ENCODE results near the gene UBE2Z. TPM values are rescaled to one million over a fixed set of nuclear protein-coding genes. Genes with fewer than 3 reads are reported as not detected.

UBE2Z gene
- total and polyA plus RNA-seq, 9 of the 15 experiments (the other 6 are each of a cell fraction or from before 2014, with no cell fraction given) = 11.8 to 89.0 (median 38.2) TPM

- TF ChIP-seq, protein P1, sequence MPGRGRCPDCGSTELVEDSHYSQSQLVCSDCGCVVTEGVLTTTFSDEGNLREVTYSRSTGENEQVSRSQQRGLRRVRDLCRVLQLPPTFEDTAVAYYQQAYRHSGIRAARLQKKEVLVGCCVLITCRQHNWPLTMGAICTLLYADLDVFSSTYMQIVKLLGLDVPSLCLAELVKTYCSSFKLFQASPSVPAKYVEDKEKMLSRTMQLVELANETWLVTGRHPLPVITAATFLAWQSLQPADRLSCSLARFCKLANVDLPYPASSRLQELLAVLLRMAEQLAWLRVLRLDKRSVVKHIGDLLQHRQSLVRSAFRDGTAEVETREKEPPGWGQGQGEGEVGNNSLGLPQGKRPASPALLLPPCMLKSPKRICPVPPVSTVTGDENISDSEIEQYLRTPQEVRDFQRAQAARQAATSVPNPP (IDR thresholded peaks at IDR 0.05; ENCODE audit: borderline replicate concordance, insufficient read depth, insufficient read length) = no peak
- TF ChIP-seq SMARCA4 (IDR thresholded peaks at IDR 0.05) = peak; percentile 54; the same call in 1 of the 2 replicates
- TF ChIP-seq TEAD4 (IDR thresholded peaks at IDR 0.05; ENCODE audit: low read length) = 0 out of 2 replicates have a peak, but pooled peaks have one; percentile 13
- TF ChIP-seq TEAD4 (CRISPR knock-in tag; IDR thresholded peaks at IDR 0.05; ENCODE audit: borderline replicate concordance) = no peak
- peak; percentile 54 for TF ChIP-seq BCOR (IDR thresholded peaks at IDR 0.05)
- peak; percentile 3; the same call in 1 of the 2 replicates for TF ChIP-seq REST (IDR thresholded peaks at IDR 0.05; ENCODE audit: borderline replicate concordance)
- peak; percentile 63 for TF ChIP-seq REST (CRISPR knock-in tag; IDR thresholded peaks at IDR 0.05; ENCODE audit: low read depth)
- TF ChIP-seq NR2F6 (CRISPR knock-in tag; IDR thresholded peaks at IDR 0.05) = no peak
- TF ChIP-seq EHMT2 (IDR thresholded peaks at IDR 0.05) = peak; percentile 76; the same call in 1 of the 2 replicates
- TF ChIP-seq, protein P2, sequence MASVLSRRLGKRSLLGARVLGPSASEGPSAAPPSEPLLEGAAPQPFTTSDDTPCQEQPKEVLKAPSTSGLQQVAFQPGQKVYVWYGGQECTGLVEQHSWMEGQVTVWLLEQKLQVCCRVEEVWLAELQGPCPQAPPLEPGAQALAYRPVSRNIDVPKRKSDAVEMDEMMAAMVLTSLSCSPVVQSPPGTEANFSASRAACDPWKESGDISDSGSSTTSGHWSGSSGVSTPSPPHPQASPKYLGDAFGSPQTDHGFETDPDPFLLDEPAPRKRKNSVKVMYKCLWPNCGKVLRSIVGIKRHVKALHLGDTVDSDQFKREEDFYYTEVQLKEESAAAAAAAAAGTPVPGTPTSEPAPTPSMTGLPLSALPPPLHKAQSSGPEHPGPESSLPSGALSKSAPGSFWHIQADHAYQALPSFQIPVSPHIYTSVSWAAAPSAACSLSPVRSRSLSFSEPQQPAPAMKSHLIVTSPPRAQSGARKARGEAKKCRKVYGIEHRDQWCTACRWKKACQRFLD (CRISPR knock-in tag; IDR thresholded peaks at IDR 0.05) = peak; percentile 84
- no peak for TF ChIP-seq PURB (CRISPR knock-in tag; IDR thresholded peaks at IDR 0.05; ENCODE audit: low read depth)
- TF ChIP-seq ZNF644 (tag; IDR thresholded peaks at IDR 0.05; ENCODE audit: low read depth) = no peak
- TF ChIP-seq SIN3A (IDR thresholded peaks at IDR 0.05; ENCODE audit: borderline replicate concordance in 2 of 2, control insufficient read depth in 1 of 2, low read depth in 2 of 2, low read length in 2 of 2) = peak in 1 of 2 experiments; percentile 43; a peak in 2 of 4 replicates
- no peak for TF ChIP-seq NUFIP1 (IDR thresholded peaks at IDR 0.05; ENCODE audit: partially characterized antibody)
- peak; percentile 86 for TF ChIP-seq ZNF740 (CRISPR knock-in tag; IDR thresholded peaks at IDR 0.05)
- peak in 1 of 2 experiments; percentile 70; a peak in 1 of 4 replicates for TF ChIP-seq ZNF740 (tag; IDR thresholded peaks at IDR 0.05)
Observed at GRCh38 chr17:48908047-48908843, at the start of gene UBE2Z (continued).
